Hepatocyte (in vitro differentiated cells): ENCODE data around the gene SHPK.

Experiments
- CTCF ChIP-seq: fragments of 200-600 bp; sonication (generic); IDR thresholded peaks from 2 replicates; pipeline ENCODE4 v1.5.1; 2016; ENCODE audit warnings: antibody characterized with exemption, mild to moderate bottlenecking; ENCODE audit not compliant: poor library complexity
- EZH2 ChIP-seq: fragments of 200-600 bp; sonication (generic); IDR thresholded peaks from 2 replicates; pipeline ENCODE4 v1.6.1; 2016; ENCODE audit warnings: antibody characterized with exemption, mild to moderate bottlenecking, borderline replicate concordance

- no peak for TF ChIP-seq CTCF
- no peak for TF ChIP-seq EZH2
Observed at GRCh38 chr17:3613124-3613523, 22.9 kb downstream of the SHPK start.
